GM12864 (cell line): ENCODE results near the gene NOX5.

ENCODE experiments used
- DNase-seq: peaks from one replicate; pipeline ENCODE4 v3.0.0-alpha.2; 2011; ENCODE audit warnings: low read depth
- H3K4me3 ChIP-seq: 2 replicates; pipeline ENCODE4 v1.5.1; 2011; ENCODE audit warnings: mild to moderate bottlenecking, low read depth, low read length, control low read depth
- TF ChIP-seq, protein P1 (sequence below): IDR thresholded peaks from 2 replicates; pipeline ENCODE4 v1.5.1; 2011; ENCODE audit warnings: low read depth, mild to moderate bottlenecking, moderate library complexity, low read length, control low read depth, inconsistent platforms; ENCODE audit errors: missing control alignments

The NOX5 gene

GRCh38 chr15:69080295-69081248 lies 66.1 kb downstream of the NOX5 start:
- TF ChIP-seq, protein P1, sequence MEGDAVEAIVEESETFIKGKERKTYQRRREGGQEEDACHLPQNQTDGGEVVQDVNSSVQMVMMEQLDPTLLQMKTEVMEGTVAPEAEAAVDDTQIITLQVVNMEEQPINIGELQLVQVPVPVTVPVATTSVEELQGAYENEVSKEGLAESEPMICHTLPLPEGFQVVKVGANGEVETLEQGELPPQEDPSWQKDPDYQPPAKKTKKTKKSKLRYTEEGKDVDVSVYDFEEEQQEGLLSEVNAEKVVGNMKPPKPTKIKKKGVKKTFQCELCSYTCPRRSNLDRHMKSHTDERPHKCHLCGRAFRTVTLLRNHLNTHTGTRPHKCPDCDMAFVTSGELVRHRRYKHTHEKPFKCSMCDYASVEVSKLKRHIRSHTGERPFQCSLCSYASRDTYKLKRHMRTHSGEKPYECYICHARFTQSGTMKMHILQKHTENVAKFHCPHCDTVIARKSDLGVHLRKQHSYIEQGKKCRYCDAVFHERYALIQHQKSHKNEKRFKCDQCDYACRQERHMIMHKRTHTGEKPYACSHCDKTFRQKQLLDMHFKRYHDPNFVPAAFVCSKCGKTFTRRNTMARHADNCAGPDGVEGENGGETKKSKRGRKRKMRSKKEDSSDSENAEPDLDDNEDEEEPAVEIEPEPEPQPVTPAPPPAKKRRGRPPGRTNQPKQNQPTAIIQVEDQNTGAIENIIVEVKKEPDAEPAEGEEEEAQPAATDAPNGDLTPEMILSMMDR: no peak
- DNase-seq: no peak

DNA sequence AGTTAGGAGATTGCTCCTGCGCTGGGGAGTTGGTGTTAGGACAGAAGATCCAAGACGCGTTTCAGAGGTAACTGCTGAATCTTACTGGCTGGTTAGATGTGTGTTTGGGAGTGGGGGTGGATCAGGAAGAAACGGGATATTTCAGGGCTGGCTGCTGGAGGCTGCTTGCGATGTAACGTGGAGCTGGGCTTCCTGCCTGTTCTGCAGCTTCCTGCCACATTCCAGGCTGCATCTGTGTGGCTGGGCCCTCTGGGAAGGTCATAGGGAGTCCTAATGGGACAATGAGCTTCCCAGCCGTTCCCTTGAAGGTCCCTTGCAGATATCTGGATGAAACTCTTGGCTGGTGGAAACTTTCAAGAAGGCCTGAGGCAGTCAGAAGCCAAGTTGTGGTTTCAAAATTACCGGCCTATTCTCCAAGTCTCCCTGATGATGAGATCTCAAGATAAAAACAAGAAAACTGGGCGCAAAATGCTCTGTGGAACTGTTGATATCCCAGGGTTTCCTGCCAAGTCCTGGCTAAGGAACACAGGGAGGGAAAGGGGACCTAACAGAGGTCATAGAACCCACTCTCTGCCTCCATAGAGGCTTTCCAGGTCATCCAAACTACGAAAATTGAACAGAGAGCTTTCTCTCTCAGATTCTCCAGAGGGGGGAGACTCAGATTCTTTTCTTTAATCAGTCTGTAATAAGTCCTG lies 67.0 kb downstream of the NOX5 start:
- TF ChIP-seq, protein P1: no peak
- DNase-seq: no peak
- no peak overlapping the region for H3K4me3 ChIP-seq

More at GRCh38 chr15:69080295-69081248, 66.1 kb downstream of the NOX5 start:
- no peak overlapping the region for H3K4me3 ChIP-seq

GRCh38 chr15:69082021-69082502 lies 67.6 kb downstream of the NOX5 start:
- DNase-seq: no peak
- no peak overlapping the region for H3K4me3 ChIP-seq
- TF ChIP-seq, protein P1: no peak

DNA sequence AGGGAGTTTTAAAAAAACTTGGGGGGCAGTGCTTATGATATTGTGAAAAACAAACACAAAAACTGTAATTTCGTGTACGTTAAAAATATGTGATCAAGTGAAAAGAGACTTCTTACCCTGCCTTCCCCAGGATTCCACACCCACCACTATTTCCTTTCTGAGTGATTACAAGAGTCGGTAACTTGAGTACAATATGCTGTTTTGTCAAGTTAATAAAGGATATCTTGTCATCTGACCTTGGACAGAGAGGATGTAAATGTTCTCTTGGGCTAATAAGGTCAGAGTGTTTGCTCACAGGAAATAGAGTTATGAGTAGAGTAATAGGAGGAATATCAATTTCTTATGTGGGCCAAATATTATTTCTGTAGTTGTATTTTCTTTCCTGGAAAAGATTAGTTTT lies 68.1 kb downstream of the NOX5 start:
- H3K4me3 ChIP-seq: no peak overlapping the region
- DNase-seq: no peak
- TF ChIP-seq, protein P1: no peak

DNA sequence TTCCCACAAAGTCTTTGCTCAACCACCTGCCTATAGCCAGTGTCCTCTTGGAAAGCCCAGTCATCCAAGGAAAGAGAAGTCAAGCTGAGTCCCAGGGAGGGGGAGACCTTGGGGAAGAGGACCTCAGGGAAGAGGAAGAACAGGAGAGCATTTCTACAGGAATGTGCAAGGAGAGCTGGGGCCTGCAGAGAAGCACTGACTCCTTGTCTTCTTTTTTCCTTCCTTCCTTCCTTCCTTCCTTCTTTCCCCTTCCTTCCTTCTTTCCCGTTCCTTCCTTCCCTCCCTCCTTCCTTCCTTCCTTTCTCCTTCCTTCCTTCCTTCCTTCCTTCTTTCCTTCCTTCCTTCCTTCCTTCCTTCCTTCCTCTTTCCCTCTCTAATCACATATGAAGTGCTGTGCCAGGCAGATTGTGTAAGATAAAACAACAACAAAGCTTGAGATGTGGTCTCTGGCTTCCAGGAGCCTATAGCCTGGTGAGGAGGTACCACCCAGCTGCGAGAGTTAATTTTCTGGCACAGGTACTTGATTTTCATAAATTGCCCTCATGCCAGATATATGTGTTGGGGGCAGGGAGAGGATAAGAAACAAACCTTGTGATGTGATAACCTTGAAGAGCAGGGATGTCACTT lies 70.0 kb downstream of the NOX5 start:
- no peak overlapping the region for H3K4me3 ChIP-seq
- DNase-seq: no peak
- TF ChIP-seq, protein P1: no peak

- TF ChIP-seq, protein P1: no peak
- DNase-seq: no peak
- H3K4me3 ChIP-seq: no peak overlapping the region
Observed at GRCh38 chr15:69085325-69086081, 71.0 kb downstream of the NOX5 start.
